Right atrium auricular region (tissue), 2 donors: ENCODE results near the gene HERC3. TPM values are rescaled to one million over a fixed set of nuclear protein-coding genes. Genes with fewer than 3 reads are reported as not detected.

Experiments used
- DNase-seq: peaks from one replicate; pipeline ENCODE4 v3.0.0-alpha.2; 2019; ENCODE audit warnings: low spot score
- H3K27ac ChIP-seq, 2 donors: fragments of 200-600 bp; sonication (generic); 1 replicate in 1 of 2; 2 replicates in 1 of 2; pipeline ENCODE4 v1.5.1; 2016 to 2019
- H3K27me3 ChIP-seq, 2 donors: fragments of 200-600 bp; sonication (generic); one replicate each; pipeline versions ENCODE4 v1.5.1 to v1.6.0; 2017 to 2019
- H3K36me3 ChIP-seq: fragments of 200-600 bp; sonication (generic); one replicate; pipeline ENCODE4 v1.5.1; 2016
- H3K4me1 ChIP-seq, 2 donors: fragments of 200-600 bp; sonication (generic); one replicate each; pipeline versions ENCODE4 v1.5.1 to v1.6.0; 2017 to 2019
- H3K4me3 ChIP-seq, 2 donors: fragments of 200-600 bp; sonication (generic); 1 replicate in 1 of 2; 2 replicates in 1 of 2; pipeline ENCODE4 v1.5.1; 2017 to 2019; ENCODE audit warnings: mild to moderate bottlenecking in 1 of 2, moderate library complexity in 1 of 2
- H3K9me3 ChIP-seq, 2 donors: fragments of 200-600 bp; sonication (generic); one replicate each; pipeline ENCODE4 v1.5.1; 2019
- total RNA-seq, 2 donors: library from RNA; depleted of rRNA; stranded (reverse); fragments of >200 nt; gene quantifications; one replicate each; pipeline ENCODE4 v1.1.0, GENCODE V29; 2016
- TF ChIP-seq, protein P1 (sequence below), 2 donors: fragments of 200-600 bp; sonication (generic); IDR thresholded peaks; one replicate each; pipeline ENCODE4 v1.5.1; 2019; ENCODE audit warnings: antibody characterized with exemption in 2 of 2

Gene HERC3
- 10 to 100 TPM; 27.4 to 36.2 TPM for total RNA-seq

- peak; percentile 91 for DNase-seq
- TF ChIP-seq, protein P1, sequence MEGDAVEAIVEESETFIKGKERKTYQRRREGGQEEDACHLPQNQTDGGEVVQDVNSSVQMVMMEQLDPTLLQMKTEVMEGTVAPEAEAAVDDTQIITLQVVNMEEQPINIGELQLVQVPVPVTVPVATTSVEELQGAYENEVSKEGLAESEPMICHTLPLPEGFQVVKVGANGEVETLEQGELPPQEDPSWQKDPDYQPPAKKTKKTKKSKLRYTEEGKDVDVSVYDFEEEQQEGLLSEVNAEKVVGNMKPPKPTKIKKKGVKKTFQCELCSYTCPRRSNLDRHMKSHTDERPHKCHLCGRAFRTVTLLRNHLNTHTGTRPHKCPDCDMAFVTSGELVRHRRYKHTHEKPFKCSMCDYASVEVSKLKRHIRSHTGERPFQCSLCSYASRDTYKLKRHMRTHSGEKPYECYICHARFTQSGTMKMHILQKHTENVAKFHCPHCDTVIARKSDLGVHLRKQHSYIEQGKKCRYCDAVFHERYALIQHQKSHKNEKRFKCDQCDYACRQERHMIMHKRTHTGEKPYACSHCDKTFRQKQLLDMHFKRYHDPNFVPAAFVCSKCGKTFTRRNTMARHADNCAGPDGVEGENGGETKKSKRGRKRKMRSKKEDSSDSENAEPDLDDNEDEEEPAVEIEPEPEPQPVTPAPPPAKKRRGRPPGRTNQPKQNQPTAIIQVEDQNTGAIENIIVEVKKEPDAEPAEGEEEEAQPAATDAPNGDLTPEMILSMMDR (IDR thresholded peaks at IDR 0.05), result no peak
- H3K4me3 ChIP-seq, result peak within 1 kb of the TSS; percentile 89 to 98
- no peaks in the 10 kb centered on the region for H3K27me3 ChIP-seq
- H3K27ac ChIP-seq, result peak within 1 kb of the TSS; percentile 96 to 97
- H3K4me1 ChIP-seq, result peaks cover 0 to 34% of the 10 kb centered on the region in 2 donors
- H3K36me3 ChIP-seq, result peaks cover 5% of the 10 kb centered on the region
- H3K9me3 ChIP-seq, result no peaks in the 10 kb centered on the region
Observed at GRCh38 chr4:88591787-88592599, at the start of gene HERC3. Gene HERC3 (plus strand): TSS chr4:88592480. CDS start chr4:88605824, 13,344 bp downstream.

DNA sequence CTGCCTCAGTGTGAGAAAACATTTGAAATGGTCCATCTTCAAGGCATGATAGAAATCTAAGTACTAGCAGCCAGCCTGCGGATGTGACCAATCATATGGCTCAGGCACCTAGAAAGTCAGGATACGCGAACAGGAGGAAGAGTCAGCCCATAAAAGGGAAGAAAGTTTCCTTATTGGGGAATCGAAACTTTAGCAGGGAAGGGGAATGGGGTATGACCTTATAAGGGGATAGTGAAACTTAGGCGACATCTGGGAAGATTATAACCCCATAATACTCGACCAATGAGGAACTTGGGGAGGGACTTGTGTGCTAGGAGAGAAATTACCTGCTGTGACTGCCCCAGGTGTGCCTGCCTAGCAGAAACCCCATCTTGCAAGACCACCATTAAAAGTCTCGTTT, 42.5 kb upstream of the HERC3 start:
- no peak for DNase-seq
- Histone ChIP-seq H3K4me1 (no peaks in the 10 kb centered on the region), H3K9me3 (no peaks in the 10 kb centered on the region), H3K4me3 (no peak overlapping the region), H3K27me3 (no peaks in the 10 kb centered on the region), H3K36me3 (no peaks in the 10 kb centered on the region), H3K27ac (no peak overlapping the region)
- TF ChIP-seq, protein P1 (IDR thresholded peaks at IDR 0.05), result no peak

DNA sequence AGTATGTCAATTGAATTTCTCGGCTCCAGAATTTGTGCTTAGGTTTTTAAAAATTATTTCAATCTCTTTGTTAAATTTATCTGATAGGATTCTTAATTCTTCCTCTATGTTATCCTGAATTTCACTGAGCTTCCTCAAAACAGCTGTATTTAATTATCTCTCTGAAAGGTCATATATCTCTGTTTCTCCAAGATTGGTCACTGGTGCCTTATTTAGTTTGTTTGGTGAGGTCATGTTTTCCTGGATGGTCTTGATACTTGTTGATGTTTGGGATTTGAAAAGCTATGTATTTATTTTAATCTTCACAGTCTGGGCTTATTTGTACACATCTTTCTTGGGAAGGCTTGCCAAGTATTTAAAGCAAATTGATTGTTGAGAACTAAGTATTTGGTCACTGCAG, 24.7 kb upstream of the HERC3 start:
- Histone ChIP-seq H3K4me3 (no peak overlapping the region), H3K4me1 (no peaks in the 10 kb centered on the region), H3K27me3 (no peaks in the 10 kb centered on the region), H3K27ac (no peak overlapping the region), H3K36me3 (no peaks in the 10 kb centered on the region), H3K9me3 (no peaks in the 10 kb centered on the region)
- TF ChIP-seq, protein P1 (IDR thresholded peaks at IDR 0.05), result no peak
- DNase-seq, result no peak

DNA sequence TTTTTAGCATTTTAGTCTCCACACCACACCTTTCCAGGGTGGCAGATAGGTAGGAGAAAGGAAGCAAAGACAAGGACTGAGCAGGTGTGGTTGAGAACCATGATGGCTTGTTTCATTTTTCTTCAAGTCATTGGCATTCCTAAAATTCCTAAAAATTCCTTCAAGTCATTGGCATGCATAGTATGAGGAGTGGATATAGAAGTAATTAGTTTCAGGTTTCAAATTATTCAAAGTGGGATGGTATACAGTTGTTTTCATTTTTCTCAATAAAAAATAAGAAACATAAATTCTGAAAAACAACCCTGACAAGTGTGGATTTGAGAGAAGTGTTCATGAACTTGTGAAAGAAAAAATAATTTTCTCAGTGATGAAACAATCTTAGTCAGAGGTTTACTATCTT, 22.3 kb upstream of the HERC3 start:
- Histone ChIP-seq H3K36me3 (no peaks in the 10 kb centered on the region), H3K4me1 (peaks cover 0 to 11% of the 10 kb centered on the region in 2 donors), H3K4me3 (no peak overlapping the region), H3K9me3 (no peaks in the 10 kb centered on the region), H3K27ac (no peak overlapping the region), H3K27me3 (no peaks in the 10 kb centered on the region)
- DNase-seq, result no peak
- TF ChIP-seq, protein P1 (IDR thresholded peaks at IDR 0.05), result no peak

DNA sequence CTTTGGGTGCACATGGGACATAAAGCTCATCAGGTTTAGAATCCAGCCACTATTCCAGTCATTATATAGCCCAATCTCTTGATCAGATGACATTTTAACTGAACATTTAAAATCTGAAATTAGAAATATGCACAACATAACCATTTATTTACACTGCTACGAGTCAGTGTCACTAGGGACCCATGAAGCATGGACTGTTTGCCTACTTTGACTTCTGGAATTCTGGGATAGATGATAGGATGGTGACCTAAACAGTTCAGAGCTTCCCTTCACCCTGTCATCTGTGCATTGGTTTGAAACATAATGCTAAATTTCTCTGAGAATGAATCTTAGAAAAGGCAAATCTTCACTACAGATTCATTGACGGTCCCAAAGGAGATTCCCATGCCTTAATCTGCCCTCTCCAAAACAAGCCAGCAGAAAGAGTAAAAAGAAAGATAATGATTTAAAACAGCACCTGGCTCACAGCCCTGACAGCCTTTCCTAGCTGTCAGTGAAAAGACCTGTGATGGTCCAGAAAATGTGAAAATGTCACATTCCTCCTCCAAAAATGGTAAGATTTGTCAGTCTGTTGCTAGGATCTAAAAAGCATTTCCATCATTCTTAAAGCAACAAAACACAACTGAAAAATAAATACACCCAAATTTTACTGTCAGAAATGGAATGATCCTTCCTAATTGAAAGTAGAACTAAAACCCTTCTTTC, 18.9 kb upstream of the HERC3 start:
- Histone ChIP-seq H3K27me3 (no peaks in the 10 kb centered on the region), H3K4me1 (peaks cover 0 to 17% of the 10 kb centered on the region in 2 donors), H3K36me3 (no peaks in the 10 kb centered on the region), H3K9me3 (no peaks in the 10 kb centered on the region), H3K4me3 (no peak overlapping the region), H3K27ac (peak overlapping the region in 1 of 2 donors; percentile 45)
- DNase-seq, result no peak
- TF ChIP-seq, protein P1 (IDR thresholded peaks at IDR 0.05), result no peak
